Right lobe of liver (tissue), 4 donors: ENCODE results near the gene RGS4.

Experiments used
- POLR2A ChIP-seq: fragments of 450-650 bp; IDR thresholded peaks from one replicate; pipeline ENCODE4 v1.6.1; 2017; ENCODE audit warnings: antibody characterized with exemption, mild to moderate bottlenecking
- TF ChIP-seq, protein P1 (sequence below), 4 donors: fragments of 200-600 bp in 3 of 4; fragments of 450-650 bp in 1 of 4; IDR thresholded peaks; one replicate each; pipeline versions ENCODE4 v1.5.1 to v1.8.0; 2016 to 2022; ENCODE audit warnings: antibody characterized with exemption in 4 of 4, mild to moderate bottlenecking in 2 of 4
- donor health status: DM: no; HTN: no; CAD: no.
- donor health status: DM: no; HTN: no; CAD: no.
- donor health status: DM: no; HTN: yes; CAD: no.

DNA sequence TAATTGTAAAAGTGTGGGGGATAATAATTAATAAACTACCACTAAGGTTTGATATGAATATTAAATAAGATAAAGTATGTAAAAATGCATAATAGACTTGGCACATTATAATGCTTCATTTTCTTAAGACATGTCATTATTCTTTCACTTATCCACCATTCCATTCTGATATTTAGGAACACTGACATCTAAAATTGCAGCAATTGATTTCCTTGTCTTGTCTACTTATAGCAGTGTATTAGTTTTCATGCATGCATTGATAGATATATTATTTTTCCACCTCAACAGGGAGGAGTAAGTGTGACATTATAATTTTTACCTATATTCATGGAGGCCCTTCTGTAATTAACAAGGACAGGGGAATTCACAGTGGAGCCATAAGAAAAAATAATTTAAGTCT, 41.6 kb upstream of the RGS4 start:
- TF ChIP-seq, protein P1, sequence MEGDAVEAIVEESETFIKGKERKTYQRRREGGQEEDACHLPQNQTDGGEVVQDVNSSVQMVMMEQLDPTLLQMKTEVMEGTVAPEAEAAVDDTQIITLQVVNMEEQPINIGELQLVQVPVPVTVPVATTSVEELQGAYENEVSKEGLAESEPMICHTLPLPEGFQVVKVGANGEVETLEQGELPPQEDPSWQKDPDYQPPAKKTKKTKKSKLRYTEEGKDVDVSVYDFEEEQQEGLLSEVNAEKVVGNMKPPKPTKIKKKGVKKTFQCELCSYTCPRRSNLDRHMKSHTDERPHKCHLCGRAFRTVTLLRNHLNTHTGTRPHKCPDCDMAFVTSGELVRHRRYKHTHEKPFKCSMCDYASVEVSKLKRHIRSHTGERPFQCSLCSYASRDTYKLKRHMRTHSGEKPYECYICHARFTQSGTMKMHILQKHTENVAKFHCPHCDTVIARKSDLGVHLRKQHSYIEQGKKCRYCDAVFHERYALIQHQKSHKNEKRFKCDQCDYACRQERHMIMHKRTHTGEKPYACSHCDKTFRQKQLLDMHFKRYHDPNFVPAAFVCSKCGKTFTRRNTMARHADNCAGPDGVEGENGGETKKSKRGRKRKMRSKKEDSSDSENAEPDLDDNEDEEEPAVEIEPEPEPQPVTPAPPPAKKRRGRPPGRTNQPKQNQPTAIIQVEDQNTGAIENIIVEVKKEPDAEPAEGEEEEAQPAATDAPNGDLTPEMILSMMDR (IDR thresholded peaks at IDR 0.05), result no peak
- TF ChIP-seq POLR2A, result no peak
